Endodermal cell (in vitro differentiated cells): ENCODE measurements around the gene EIF4A3. TPM values are rescaled to one million over a fixed set of nuclear protein-coding genes. Genes with fewer than 3 reads are reported as not detected.
A peak's percentile ranks its signal among the peaks of the same experiment; 100 is the strongest.

ENCODE experiments used
- DNase-seq: peaks from one replicate; pipeline ENCODE4 v3.0.0-alpha.2; 2017
- H3K27ac ChIP-seq: 2 replicates; pipeline ENCODE4 v1.5.1; 2013; ENCODE audit warnings: mild to moderate bottlenecking, low read depth, low read length, moderate library complexity
- H3K27me3 ChIP-seq: 2 replicates; pipeline ENCODE4 v1.6.1; 2013; ENCODE audit warnings: mild to moderate bottlenecking, low read length, moderate library complexity; ENCODE audit not compliant: insufficient read depth, control insufficient read depth, poor library complexity, severe bottlenecking
- H3K36me3 ChIP-seq: 2 replicates; pipeline ENCODE4 v1.7.0; 2013; ENCODE audit warnings: mild to moderate bottlenecking, low read length, moderate library complexity; ENCODE audit not compliant: control insufficient read depth, insufficient read depth
- H3K4me1 ChIP-seq: one replicate; pipeline ENCODE4 v1.7.0; 2013; ENCODE audit warnings: low read length; ENCODE audit not compliant: control insufficient read depth, insufficient read depth
- H3K4me3 ChIP-seq: 2 replicates; pipeline ENCODE4 v1.5.1; 2013; ENCODE audit warnings: mild to moderate bottlenecking, low read length, moderate library complexity
- H3K9ac ChIP-seq: 2 replicates; pipeline ENCODE4 v1.6.1; 2013; ENCODE audit warnings: mild to moderate bottlenecking, low read length, moderate library complexity; ENCODE audit not compliant: poor library complexity, severe bottlenecking; ENCODE audit errors: extremely low read depth
- H3K9me3 ChIP-seq: 2 replicates; pipeline ENCODE4 v1.6.1; 2013; ENCODE audit warnings: mild to moderate bottlenecking, low read length, moderate library complexity; ENCODE audit not compliant: control insufficient read depth
- H3K27ac Mint-ChIP-seq: 2 replicates; pipeline ENCODE4 v1.8.0; 2020; ENCODE audit warnings: mixed read lengths
- H3K27me3 Mint-ChIP-seq: 2 replicates; pipeline ENCODE4 v1.8.0; 2021; ENCODE audit warnings: mild to moderate bottlenecking, mixed read lengths; ENCODE audit not compliant: insufficient read depth
- H3K36me3 Mint-ChIP-seq: 2 replicates; pipeline ENCODE4 v1.8.0; 2020; ENCODE audit warnings: low read depth, mixed read lengths
- H3K4me1 Mint-ChIP-seq: 2 replicates; pipeline ENCODE4 v1.8.0; 2020; ENCODE audit warnings: mixed read lengths
- H3K4me3 Mint-ChIP-seq: 2 replicates; pipeline ENCODE4 v1.8.0; 2020; ENCODE audit warnings: mild to moderate bottlenecking, moderate library complexity, mixed read lengths
- H3K9me3 Mint-ChIP-seq: 2 replicates; pipeline ENCODE4 v1.8.0; 2020; ENCODE audit warnings: mild to moderate bottlenecking, mixed read lengths
- CTCF ChIP-seq: fragments of 200-600 bp; sonication (generic); conservative IDR thresholded peaks from 2 replicates; pipeline ENCODE4 v1.5.0; 2021; ENCODE audit warnings: antibody characterized with exemption, mild to moderate bottlenecking
- WGBS, 2 experiments: methylation state at CpG; one replicate each; pipeline versions ENCODE4 v1.1.5 to v1.1.7; 2013; ENCODE audit warnings: missing lambda C conversion rate in 2 of 2, mixed read lengths in 1 of 2; ENCODE audit not compliant: insufficient coverage in 1 of 2, insufficient read length in 1 of 2; 5-methylcytosine and 5-hydroxymethylcytosine counted together
- total RNA-seq, 2 donors: library from RNA; stranded (reverse); fragmentation: NEBNext Ultra II Directional in 1 of 2; extraction: Animal tissue kit (Norgen Biotek cat#: 25700) in 1 of 2; gene quantifications; 2 replicates in 1 of 2; 3 replicates in 1 of 2; pipeline ENCODE4 v1.2.1, GENCODE V29; 2021

Gene EIF4A3
- total RNA-seq, 2 donors from 2014 or later = 107 to 110 TPM

- Mint-ChIP-seq H3K4me3 (no peak overlapping the region), H3K27ac (no peak overlapping the region), H3K36me3 (peaks cover 19% of the 10 kb centered on the region), H3K27me3 (no peaks in the 10 kb centered on the region), H3K4me1 (peaks cover 9% of the 10 kb centered on the region), H3K9me3 (peaks cover 15% of the 10 kb centered on the region)
- Histone ChIP-seq H3K27ac (no peak overlapping the region), H3K36me3 (peaks cover 6% of the 10 kb centered on the region), H3K4me1 (no peaks in the 10 kb centered on the region), H3K27me3 (no peaks in the 10 kb centered on the region), H3K9me3 (peaks cover 16% of the 10 kb centered on the region), H3K4me3 (no peak overlapping the region), H3K9ac (no peak overlapping the region)
- DNase-seq = peak; percentile 59
- 87 to 92% methylated on average over 14 to 24 of the region's 24 CpGs for WGBS, 2 experiments
- TF ChIP-seq CTCF = no peak
These were observed 34.4 kb downstream of the EIF4A3 start for GRCh38 chr17:80112471-80113032.

GRCh38 chr17:80111702-80112470 is 35.0 kb downstream of the EIF4A3 start:
- H3K36me3 ChIP-seq = peaks cover 6% of the 10 kb centered on the region
- Mint-ChIP-seq H3K27me3 (no peaks in the 10 kb centered on the region), H3K9me3 (peaks cover 15% of the 10 kb centered on the region), H3K4me1 (peaks cover 9% of the 10 kb centered on the region), H3K27ac (no peak overlapping the region), H3K4me3 (no peak overlapping the region), H3K36me3 (peaks cover 19% of the 10 kb centered on the region)
- TF ChIP-seq CTCF = peak; percentile 55
- peak; percentile 78 for DNase-seq
- H3K27ac ChIP-seq = no peak overlapping the region
- H3K27me3 ChIP-seq = no peaks in the 10 kb centered on the region
- H3K9ac ChIP-seq = no peak overlapping the region
- H3K9me3 ChIP-seq = peaks cover 16% of the 10 kb centered on the region
- no peak overlapping the region for H3K4me3 ChIP-seq
- no peaks in the 10 kb centered on the region for H3K4me1 ChIP-seq
- 81 to 84% methylated on average over 11 to 26 of the region's 26 CpGs for WGBS, 2 experiments

GRCh38 chr17:80110927-80111701 is 35.8 kb downstream of the EIF4A3 start:
- Mint-ChIP-seq H3K9me3 (peaks cover 15% of the 10 kb centered on the region), H3K36me3 (peaks cover 19% of the 10 kb centered on the region), H3K27ac (no peak overlapping the region), H3K4me3 (no peak overlapping the region), H3K27me3 (no peaks in the 10 kb centered on the region), H3K4me1 (peaks cover 9% of the 10 kb centered on the region)
- Histone ChIP-seq H3K36me3 (peaks cover 6% of the 10 kb centered on the region), H3K9me3 (peaks cover 16% of the 10 kb centered on the region), H3K27me3 (no peaks in the 10 kb centered on the region), H3K27ac (no peak overlapping the region), H3K4me1 (no peaks in the 10 kb centered on the region), H3K4me3 (no peak overlapping the region), H3K9ac (no peak overlapping the region)
- TF ChIP-seq CTCF = no peak
- peak; percentile 49 for DNase-seq
- 91 to 92% methylated on average over 9 to 21 of the region's 21 CpGs for whole genome bisulfite sequencing, 2 experiments
